ENCODE results near the gene GJD4.

Gene GJD4

GRCh38 chr10:35612385-35613106 lies 7.4 kb downstream of the GJD4 start:
- no peaks in the 10 kb centered on the region for H3K27me3 ChIP-seq (replicated peaks)
- no peaks in the 10 kb centered on the region for H3K36me3 ChIP-seq (replicated peaks)
- no peak for TF ChIP-seq CTCF (IDR thresholded peaks at IDR 0.05; ENCODE audit: low read depth, low read length, missing control alignments)
- in situ Hi-C loops (cut with HindIII; ENCODE audit: low pct_ligation_motif_present, low sequenced_read_pairs), result no loop called here
- H3K4me3 ChIP-seq (ENCODE audit: low read depth, low read length), result no peak overlapping the region
- no peak for DNase-seq
- H3K27ac ChIP-seq, result no peak overlapping the region

GRCh38 chr10:35613107-35613440 lies 7.9 kb downstream of the GJD4 start:
- Histone ChIP-seq H3K27ac (no peak overlapping the region), H3K27me3 (replicated peaks) (no peaks in the 10 kb centered on the region), H3K36me3 (replicated peaks) (no peaks in the 10 kb centered on the region), H3K4me3 (ENCODE audit: low read depth, low read length) (no peak overlapping the region)
- no peak for DNase-seq
- in situ Hi-C loops (cut with HindIII; ENCODE audit: low pct_ligation_motif_present, low sequenced_read_pairs), result no loop called here
- no peak for TF ChIP-seq CTCF (IDR thresholded peaks at IDR 0.05; ENCODE audit: low read depth, low read length, missing control alignments)

- in situ Hi-C loops (cut with HindIII; ENCODE audit: low pct_ligation_motif_present, low sequenced_read_pairs), result no loop called here
- peak; percentile 28 for DNase-seq
- Histone ChIP-seq H3K27me3 (replicated peaks) (no peaks in the 10 kb centered on the region), H3K27ac (no peak overlapping the region), H3K36me3 (replicated peaks) (no peaks in the 10 kb centered on the region), H3K4me3 (ENCODE audit: low read depth, low read length) (no peak overlapping the region)
- peak; percentile 76 for TF ChIP-seq CTCF (IDR thresholded peaks at IDR 0.05; ENCODE audit: low read depth, low read length, missing control alignments)
Observed at GRCh38 chr10:35613597-35614226, 8.6 kb downstream of the GJD4 start.

GRCh38 chr10:35614312-35614711 lies 9.2 kb downstream of the GJD4 start:
- no peaks in the 10 kb centered on the region for H3K27me3 ChIP-seq (replicated peaks)
- in situ Hi-C loops (cut with HindIII; ENCODE audit: low pct_ligation_motif_present, low sequenced_read_pairs), result no loop called here

GRCh38 chr10:35626971-35627507 lies 21.9 kb downstream of the GJD4 start:
- Histone ChIP-seq H3K4me3 (ENCODE audit: low read depth, low read length) (no peak overlapping the region), H3K36me3 (replicated peaks) (no peaks in the 10 kb centered on the region), H3K27ac (peak overlapping the region; percentile 42), H3K27me3 (replicated peaks) (no peaks in the 10 kb centered on the region)
- in situ Hi-C loops (cut with HindIII; ENCODE audit: low pct_ligation_motif_present, low sequenced_read_pairs), result loop anchor here (25.0 kb wide), 1 partner anchor 1160 kb away; no protein-coding TSS in a partner anchor
- DNase-seq, result no peak
- TF ChIP-seq CTCF (IDR thresholded peaks at IDR 0.05; ENCODE audit: low read depth, low read length, missing control alignments), result no peak

More at GRCh38 chr10:35614312-35614711, 9.2 kb downstream of the GJD4 start:
- Histone ChIP-seq H3K36me3 (replicated peaks) (no peaks in the 10 kb centered on the region), H3K27ac (no peak overlapping the region), H3K4me3 (ENCODE audit: low read depth, low read length) (no peak overlapping the region)
- TF ChIP-seq CTCF (IDR thresholded peaks at IDR 0.05; ENCODE audit: low read depth, low read length, missing control alignments), result no peak
- no peak for DNase-seq

All from brain microvascular endothelial cell (primary cell).